WI38 (cell line): ENCODE measurements around the gene SLU7.

Experiments
- H3K4me3 ChIP-seq: 2 replicates; pipeline ENCODE4 v1.5.1; 2011; ENCODE audit warnings: low read depth, mild to moderate bottlenecking, control low read depth, low read length
- TF ChIP-seq, protein P1 (sequence below): IDR thresholded peaks from 2 replicates; pipeline ENCODE4 v1.5.1; 2012; ENCODE audit warnings: low read depth, mild to moderate bottlenecking, control low read depth, low read length

Gene SLU7

DNA sequence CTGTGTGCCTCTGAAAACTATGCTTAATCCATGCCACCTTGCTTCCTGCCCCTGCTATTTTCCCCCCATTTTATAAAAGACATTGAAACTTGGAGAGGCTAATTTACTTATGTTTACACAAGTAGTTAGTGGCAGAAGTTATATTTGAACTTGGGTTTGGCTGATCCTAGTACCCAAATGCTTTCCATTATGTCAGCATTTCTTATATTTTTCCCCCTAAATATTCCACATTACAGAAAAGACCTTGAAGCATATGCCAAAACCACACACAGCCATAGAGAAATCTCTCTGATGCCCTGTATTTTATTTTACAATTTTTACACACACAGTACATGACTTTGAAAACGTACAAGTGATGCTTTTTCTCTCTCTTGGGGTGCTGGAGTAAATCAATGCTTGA is 59.6 kb downstream of the SLU7 start:
- H3K4me3 ChIP-seq: no peak overlapping the region
- TF ChIP-seq, protein P1, sequence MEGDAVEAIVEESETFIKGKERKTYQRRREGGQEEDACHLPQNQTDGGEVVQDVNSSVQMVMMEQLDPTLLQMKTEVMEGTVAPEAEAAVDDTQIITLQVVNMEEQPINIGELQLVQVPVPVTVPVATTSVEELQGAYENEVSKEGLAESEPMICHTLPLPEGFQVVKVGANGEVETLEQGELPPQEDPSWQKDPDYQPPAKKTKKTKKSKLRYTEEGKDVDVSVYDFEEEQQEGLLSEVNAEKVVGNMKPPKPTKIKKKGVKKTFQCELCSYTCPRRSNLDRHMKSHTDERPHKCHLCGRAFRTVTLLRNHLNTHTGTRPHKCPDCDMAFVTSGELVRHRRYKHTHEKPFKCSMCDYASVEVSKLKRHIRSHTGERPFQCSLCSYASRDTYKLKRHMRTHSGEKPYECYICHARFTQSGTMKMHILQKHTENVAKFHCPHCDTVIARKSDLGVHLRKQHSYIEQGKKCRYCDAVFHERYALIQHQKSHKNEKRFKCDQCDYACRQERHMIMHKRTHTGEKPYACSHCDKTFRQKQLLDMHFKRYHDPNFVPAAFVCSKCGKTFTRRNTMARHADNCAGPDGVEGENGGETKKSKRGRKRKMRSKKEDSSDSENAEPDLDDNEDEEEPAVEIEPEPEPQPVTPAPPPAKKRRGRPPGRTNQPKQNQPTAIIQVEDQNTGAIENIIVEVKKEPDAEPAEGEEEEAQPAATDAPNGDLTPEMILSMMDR: no peak

DNA sequence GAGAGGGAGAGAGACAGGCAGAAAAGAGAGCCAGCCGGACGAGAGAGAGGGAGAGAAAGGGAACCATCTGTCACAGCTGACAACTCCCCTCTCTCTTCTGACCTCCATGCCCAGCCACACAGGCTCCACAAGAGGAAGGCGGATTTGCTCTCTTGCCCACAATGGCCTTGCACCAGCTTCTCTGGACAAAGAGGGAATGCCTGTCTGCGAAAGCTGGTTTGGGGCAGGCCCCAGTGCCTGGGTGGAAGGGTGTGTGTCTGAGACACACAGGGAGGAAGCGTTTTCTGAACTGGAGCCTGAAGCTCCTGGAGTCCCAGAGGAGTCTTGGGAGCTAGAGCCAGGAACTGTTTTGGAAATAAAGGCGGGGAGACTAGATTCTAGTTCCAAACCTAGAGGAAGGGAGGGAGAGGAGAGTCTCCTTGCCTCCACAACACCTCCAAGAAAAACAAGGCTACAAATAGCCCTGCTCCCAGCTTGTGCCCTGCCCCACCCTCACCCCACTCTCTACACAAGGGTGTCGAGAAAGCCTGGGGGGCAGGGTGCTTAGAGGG is 60.9 kb downstream of the SLU7 start:
- TF ChIP-seq, protein P1: no peak
- no peak overlapping the region for H3K4me3 ChIP-seq

DNA sequence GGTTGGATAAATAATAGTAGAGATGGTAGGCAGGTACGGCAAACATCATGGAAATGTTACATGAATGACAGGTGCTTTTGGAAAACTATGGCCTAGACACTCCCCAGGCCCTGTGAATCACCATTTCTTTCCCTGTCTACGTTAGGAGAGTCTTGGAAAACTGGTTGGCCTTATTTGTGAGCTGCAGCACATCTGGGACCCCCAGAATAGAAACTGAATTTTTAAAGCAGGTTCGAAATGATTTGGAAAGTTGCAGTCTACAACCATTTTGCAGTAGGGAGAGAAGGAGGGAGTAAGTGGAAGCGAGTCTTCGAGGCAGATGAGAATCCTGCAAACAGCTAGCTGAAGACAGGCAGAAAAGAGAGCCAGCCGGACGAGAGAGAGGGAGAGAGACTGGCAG is 61.5 kb downstream of the SLU7 start:
- H3K4me3 ChIP-seq: no peak overlapping the region
- TF ChIP-seq, protein P1: no peak

DNA sequence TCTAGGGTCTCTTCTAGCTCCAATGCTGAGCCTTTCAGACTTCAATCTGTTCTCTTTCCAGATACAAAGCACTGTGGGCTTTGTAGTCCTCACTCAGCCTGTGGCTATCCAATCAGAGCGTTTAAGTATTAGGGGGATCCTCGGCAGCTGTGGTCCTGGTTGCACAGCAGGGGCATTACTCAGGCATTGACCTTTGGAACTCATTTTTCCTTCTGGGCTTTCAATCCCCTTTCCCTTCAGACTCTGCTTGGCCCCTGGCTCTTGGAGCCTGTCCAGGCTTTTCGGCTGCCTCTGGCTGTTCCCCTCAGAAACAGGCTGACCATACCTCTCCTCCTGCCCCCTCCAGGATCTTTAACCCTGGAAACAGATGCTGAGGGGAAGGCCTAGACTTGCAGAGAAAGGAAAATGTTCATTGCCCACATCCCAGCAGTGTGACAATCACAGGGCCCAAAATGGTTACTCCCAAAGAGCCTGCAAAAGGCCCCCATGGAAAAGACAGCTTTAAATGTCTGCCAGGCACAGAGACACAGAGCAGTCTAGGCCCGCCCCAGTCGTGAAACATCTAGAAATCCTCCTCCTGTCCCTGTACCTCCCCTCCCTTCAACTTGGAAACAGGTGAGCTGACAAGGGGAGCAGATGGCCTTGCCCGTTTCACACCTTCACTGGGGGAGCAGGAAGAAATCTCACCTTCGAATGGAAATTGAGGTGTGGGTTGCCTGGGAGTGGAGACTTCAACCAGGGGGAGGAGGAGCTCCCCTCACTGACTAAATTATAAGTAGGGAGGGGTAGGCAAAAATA is 62.1 kb downstream of the SLU7 start:
- H3K4me3 ChIP-seq: no peak overlapping the region
- TF ChIP-seq, protein P1: no peak

DNA sequence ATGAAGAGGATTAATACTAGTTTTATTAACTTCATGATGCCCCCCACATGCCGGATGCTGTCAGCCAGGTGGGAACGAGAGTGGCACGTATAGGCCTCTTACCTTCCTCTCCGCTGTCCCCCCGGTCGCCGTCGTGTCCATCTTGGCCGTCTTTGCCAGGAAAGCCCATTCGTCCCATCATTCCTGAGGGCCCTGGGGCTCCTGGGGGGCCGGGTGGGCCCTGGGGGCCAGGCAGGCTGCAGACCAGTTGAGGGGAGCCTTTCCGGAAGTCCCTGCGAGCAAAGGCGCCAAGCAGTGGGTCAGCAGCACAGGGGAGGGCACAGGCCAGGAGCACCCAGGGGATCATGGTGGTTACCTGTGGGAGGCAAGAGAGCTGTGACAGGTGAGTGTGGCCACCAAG is 64.2 kb downstream of the SLU7 start:
- H3K4me3 ChIP-seq: no peak overlapping the region
- TF ChIP-seq, protein P1: no peak

DNA sequence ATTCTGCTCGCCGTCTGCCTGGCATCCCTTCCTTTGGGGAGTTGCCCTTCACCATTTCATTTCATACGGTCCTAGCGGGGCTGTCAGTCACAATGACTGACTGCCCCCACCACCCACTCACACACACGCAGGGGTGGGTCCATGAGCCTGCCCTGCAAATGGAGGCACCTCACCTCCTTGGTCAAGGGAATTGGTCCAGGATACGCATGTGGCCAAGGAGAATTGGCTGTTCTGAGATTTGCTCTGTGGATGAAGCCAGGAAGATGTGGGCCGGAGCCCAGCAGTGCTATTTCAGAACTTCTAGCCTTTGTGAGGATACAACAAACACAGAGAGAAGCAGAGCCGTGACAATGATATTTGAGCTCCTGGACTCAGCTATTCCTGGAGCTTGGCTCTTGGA is 65.5 kb downstream of the SLU7 start:
- H3K4me3 ChIP-seq: no peak overlapping the region
- TF ChIP-seq, protein P1: no peak

DNA sequence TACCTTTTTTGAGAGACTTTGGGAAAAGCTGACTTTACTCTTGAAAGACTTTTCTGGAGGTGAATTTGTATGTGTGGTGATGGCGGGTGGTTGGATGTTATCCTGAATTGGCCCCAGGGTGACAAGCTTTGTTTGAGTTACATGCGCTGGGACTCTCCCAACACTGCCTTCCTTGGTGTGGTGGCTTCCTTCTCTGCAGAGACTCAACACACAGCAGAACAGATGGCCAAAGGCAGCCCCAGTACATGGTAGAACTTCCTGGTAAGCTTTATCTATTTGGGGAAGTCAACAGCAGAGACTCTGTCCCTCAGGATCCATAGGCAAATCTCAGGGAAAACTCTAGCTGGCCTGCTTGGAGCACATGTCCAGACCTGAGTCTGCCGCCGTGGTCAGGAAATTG is 66.6 kb downstream of the SLU7 start:
- H3K4me3 ChIP-seq: no peak overlapping the region
- TF ChIP-seq, protein P1: no peak
